ENCODE measurements around the gene KCNT2.
"Not testable (repeated sequence)": the region's sequence is repeated elsewhere in the genome, so short reads cannot be mapped to it uniquely, and the experiment has no call there.

The KCNT2 gene

DNA sequence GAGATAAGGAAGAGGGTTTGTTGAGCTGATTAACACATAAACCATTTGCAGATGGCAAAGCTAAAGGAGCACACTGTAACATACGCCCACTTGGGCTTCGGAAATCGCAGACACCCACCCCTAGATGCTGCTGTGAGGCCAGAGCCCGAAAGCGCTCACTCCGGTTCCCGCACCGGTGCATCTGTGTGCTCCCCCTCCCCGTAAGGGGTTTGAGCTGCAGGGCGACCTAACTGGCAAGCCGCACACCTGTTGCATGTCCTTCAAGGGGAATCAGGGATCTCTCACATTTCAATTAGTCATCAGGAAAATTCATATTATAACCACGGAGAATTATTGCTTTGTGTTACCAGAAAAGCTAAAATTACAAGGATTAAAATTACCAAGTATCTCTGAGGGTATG is 42.2 kb upstream of the KCNT2 start:
- no peaks in the 10 kb centered on the region for H3K9me3 ChIP-seq (replicated peaks; ENCODE audit: insufficient read depth, low read length)
- no peak for DNase-seq
- H3K36me3 ChIP-seq (replicated peaks; ENCODE audit: insufficient read depth, low read length) = no peaks in the 10 kb centered on the region
- H4K20me1 ChIP-seq (ENCODE audit: insufficient read depth, low read length) = no peaks in the 10 kb centered on the region
- no peak overlapping the region for H3K9ac ChIP-seq (ENCODE audit: low read length)
- TF ChIP-seq, protein P1, sequence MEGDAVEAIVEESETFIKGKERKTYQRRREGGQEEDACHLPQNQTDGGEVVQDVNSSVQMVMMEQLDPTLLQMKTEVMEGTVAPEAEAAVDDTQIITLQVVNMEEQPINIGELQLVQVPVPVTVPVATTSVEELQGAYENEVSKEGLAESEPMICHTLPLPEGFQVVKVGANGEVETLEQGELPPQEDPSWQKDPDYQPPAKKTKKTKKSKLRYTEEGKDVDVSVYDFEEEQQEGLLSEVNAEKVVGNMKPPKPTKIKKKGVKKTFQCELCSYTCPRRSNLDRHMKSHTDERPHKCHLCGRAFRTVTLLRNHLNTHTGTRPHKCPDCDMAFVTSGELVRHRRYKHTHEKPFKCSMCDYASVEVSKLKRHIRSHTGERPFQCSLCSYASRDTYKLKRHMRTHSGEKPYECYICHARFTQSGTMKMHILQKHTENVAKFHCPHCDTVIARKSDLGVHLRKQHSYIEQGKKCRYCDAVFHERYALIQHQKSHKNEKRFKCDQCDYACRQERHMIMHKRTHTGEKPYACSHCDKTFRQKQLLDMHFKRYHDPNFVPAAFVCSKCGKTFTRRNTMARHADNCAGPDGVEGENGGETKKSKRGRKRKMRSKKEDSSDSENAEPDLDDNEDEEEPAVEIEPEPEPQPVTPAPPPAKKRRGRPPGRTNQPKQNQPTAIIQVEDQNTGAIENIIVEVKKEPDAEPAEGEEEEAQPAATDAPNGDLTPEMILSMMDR (IDR thresholded peaks at IDR 0.05; ENCODE audit: low read length) = no peak
- TF ChIP-seq EZH2phosphoT487 (IDR thresholded peaks at IDR 0.05; ENCODE audit: low read length) = no peak
- TF ChIP-seq EZH2 (optimal IDR thresholded peaks at IDR 0.05; ENCODE audit: low read depth, low read length) = no peak
- H3F3A ChIP-seq (ENCODE audit: insufficient read depth, low read length) = peaks cover 6% of the 10 kb centered on the region; the same call in 1 of the 2 replicates
- H3K4me3 ChIP-seq (ENCODE audit: low read length) = no peak overlapping the region
- H3K4me1 ChIP-seq (ENCODE audit: low read length) = peaks cover 11% of the 10 kb centered on the region; the same call in 1 of the 2 replicates
- no peaks in the 10 kb centered on the region for H3K27me3 ChIP-seq (replicated peaks; ENCODE audit: insufficient read depth, low read length)
- H3K4me2 ChIP-seq (ENCODE audit: low read depth, low read length) = no peak overlapping the region
- no peak overlapping the region for H3K27ac ChIP-seq (ENCODE audit: low read length)
- no peaks in the 10 kb centered on the region for H3K9me2 ChIP-seq (replicated peaks; ENCODE audit: insufficient read depth, low read length)
- H2AFZ ChIP-seq (ENCODE audit: low read length) = no peak overlapping the region
- H3K79me2 ChIP-seq (ENCODE audit: low read length) = no peaks in the 10 kb centered on the region

DNA sequence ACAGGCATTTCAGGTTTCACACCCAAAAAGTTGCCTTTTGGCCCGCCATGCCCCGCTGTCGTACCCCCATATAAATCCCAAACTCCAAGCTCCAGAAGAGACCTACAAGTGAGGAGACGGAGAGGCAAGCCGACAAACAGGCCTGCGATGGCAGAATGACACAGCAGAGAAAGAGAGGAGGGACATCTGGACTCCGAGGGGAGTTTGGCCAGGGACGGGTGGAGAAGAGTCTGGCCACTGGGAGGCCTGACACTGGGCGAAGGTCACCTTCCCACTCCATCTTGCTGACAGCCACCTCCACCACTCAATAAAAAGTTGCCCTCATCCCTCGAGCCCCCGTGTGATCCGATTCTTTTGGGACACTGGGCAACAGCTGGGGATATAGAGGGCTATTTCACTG is 41.8 kb upstream of the KCNT2 start:
- Histone ChIP-seq H2AFZ (ENCODE audit: low read length) (no peak overlapping the region), H3K79me2 (ENCODE audit: low read length) (no peaks in the 10 kb centered on the region), H3K4me1 (ENCODE audit: low read length) (peaks cover 11% of the 10 kb centered on the region; the same call in 1 of the 2 replicates), H4K20me1 (ENCODE audit: insufficient read depth, low read length) (no peaks in the 10 kb centered on the region), H3K27ac (ENCODE audit: low read length) (no peak overlapping the region), H3K9me3 (replicated peaks; ENCODE audit: insufficient read depth, low read length) (no peaks in the 10 kb centered on the region), H3K27me3 (replicated peaks; ENCODE audit: insufficient read depth, low read length) (no peaks in the 10 kb centered on the region), H3K4me3 (ENCODE audit: low read length) (no peak overlapping the region), H3F3A (ENCODE audit: insufficient read depth, low read length) (peaks cover 6% of the 10 kb centered on the region; the same call in 1 of the 2 replicates), H3K36me3 (replicated peaks; ENCODE audit: insufficient read depth, low read length) (no peaks in the 10 kb centered on the region), H3K4me2 (ENCODE audit: low read depth, low read length) (no peak overlapping the region), H3K9me2 (replicated peaks; ENCODE audit: insufficient read depth, low read length) (no peaks in the 10 kb centered on the region), H3K9ac (ENCODE audit: low read length) (no peak overlapping the region)
- no peak for DNase-seq
- TF ChIP-seq EZH2phosphoT487 (IDR thresholded peaks at IDR 0.05; ENCODE audit: low read length) = no peak
- TF ChIP-seq EZH2 (optimal IDR thresholded peaks at IDR 0.05; ENCODE audit: low read depth, low read length) = no peak
- TF ChIP-seq, protein P1 (IDR thresholded peaks at IDR 0.05; ENCODE audit: low read length) = no peak

DNA sequence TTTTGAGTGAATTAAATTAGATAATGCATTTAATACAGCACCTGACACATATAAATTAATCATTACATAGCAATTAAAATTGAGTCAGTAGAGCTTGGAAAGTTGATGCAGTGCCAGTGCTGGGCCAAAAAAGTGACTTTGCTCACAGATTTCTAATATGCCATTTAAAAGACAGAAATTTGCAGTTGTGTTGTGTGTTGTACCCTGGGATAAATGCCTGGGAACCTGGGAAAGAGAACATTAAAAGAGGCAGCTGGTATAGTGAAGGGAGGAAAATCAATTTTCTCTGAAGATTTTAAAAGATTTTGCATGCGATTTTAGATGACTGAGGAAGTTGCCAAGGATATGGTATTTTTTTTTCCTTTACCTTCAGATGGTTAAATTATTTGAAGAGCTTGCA is 32.7 kb upstream of the KCNT2 start:
- Histone ChIP-seq H3K36me3 (replicated peaks; ENCODE audit: insufficient read depth, low read length) (no peaks in the 10 kb centered on the region), H3K27me3 (replicated peaks; ENCODE audit: insufficient read depth, low read length) (no peaks in the 10 kb centered on the region), H3F3A (ENCODE audit: insufficient read depth, low read length) (no peaks in the 10 kb centered on the region), H3K79me2 (ENCODE audit: low read length) (no peaks in the 10 kb centered on the region), H3K27ac (ENCODE audit: low read length) (no peak overlapping the region), H2AFZ (ENCODE audit: low read length) (no peak overlapping the region), H4K20me1 (ENCODE audit: insufficient read depth, low read length) (no peaks in the 10 kb centered on the region), H3K4me2 (ENCODE audit: low read depth, low read length) (no peak overlapping the region), H3K4me3 (ENCODE audit: low read length) (no peak overlapping the region), H3K4me1 (ENCODE audit: low read length) (no peaks in the 10 kb centered on the region), H3K9me3 (replicated peaks; ENCODE audit: insufficient read depth, low read length) (no peaks in the 10 kb centered on the region), H3K9me2 (replicated peaks; ENCODE audit: insufficient read depth, low read length) (no peaks in the 10 kb centered on the region), H3K9ac (ENCODE audit: low read length) (no peak overlapping the region)
- DNase-seq = no peak
- TF ChIP-seq, protein P1 (IDR thresholded peaks at IDR 0.05; ENCODE audit: low read length) = no peak
- no peak for TF ChIP-seq EZH2phosphoT487 (IDR thresholded peaks at IDR 0.05; ENCODE audit: low read length)
- TF ChIP-seq EZH2 (optimal IDR thresholded peaks at IDR 0.05; ENCODE audit: low read depth, low read length) = no peak

DNA sequence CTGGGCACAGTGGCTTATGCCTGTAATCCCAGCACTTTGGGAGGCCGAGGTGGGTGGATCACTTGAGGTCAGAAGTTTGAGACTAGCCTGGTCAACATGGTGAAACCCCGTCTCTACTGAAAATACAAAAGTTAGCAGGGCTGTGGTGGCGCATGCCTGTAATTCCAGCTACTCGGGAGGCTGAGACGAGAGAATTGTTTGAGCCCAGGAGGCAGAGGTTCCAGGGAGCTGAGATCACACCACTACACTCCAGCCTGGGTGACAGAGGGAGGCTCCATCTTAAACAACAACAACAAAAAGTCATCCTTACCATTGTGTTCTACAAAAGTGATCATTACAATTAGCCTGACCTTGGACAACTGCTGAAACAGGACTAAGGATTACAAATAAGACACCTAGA is 31.1 kb upstream of the KCNT2 start:
- not testable (repeated sequence) for H3K4me3 ChIP-seq (ENCODE audit: low read length); H3K27ac ChIP-seq (ENCODE audit: low read length); H3K4me2 ChIP-seq (ENCODE audit: low read depth, low read length); H2AFZ ChIP-seq (ENCODE audit: low read length); H3K9me2 ChIP-seq (replicated peaks; ENCODE audit: insufficient read depth, low read length); H3F3A ChIP-seq (ENCODE audit: insufficient read depth, low read length); DNase-seq; H3K27me3 ChIP-seq (replicated peaks; ENCODE audit: insufficient read depth, low read length); H4K20me1 ChIP-seq (ENCODE audit: insufficient read depth, low read length); H3K79me2 ChIP-seq (ENCODE audit: low read length); H3K9ac ChIP-seq (ENCODE audit: low read length); H3K4me1 ChIP-seq (ENCODE audit: low read length); H3K9me3 ChIP-seq (replicated peaks; ENCODE audit: insufficient read depth, low read length); H3K36me3 ChIP-seq (replicated peaks; ENCODE audit: insufficient read depth, low read length)
